GM12872 (cell line): ENCODE measurements around the gene DLL1.

ENCODE experiments used
- TF ChIP-seq, protein P1 (sequence below): IDR thresholded peaks from 3 replicates; pipeline ENCODE4 v1.5.1; 2011; ENCODE audit warnings: low read depth, mild to moderate bottlenecking, low read length, moderate library complexity; ENCODE audit not compliant: insufficient read depth

Gene DLL1

DNA sequence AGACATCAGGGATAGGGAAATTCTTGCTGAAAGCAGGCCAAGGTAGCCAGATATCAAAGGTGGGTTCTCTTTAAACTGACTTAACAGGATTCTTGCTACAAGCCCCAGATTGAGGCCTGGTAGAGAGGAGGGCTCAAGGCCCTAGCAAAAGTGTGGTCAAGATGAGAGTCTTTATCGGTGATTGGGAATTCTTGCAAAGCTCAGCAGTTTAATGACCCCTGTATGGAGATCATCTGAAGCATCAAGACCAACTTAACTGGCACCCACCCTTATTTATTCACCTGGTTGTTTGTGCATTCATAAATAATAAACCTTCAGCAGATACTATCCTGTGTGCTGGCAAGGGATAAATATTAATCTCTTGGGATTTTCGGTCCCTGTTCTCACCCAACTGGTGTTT lies 22.0 kb upstream of the DLL1 start:
- TF ChIP-seq, protein P1, sequence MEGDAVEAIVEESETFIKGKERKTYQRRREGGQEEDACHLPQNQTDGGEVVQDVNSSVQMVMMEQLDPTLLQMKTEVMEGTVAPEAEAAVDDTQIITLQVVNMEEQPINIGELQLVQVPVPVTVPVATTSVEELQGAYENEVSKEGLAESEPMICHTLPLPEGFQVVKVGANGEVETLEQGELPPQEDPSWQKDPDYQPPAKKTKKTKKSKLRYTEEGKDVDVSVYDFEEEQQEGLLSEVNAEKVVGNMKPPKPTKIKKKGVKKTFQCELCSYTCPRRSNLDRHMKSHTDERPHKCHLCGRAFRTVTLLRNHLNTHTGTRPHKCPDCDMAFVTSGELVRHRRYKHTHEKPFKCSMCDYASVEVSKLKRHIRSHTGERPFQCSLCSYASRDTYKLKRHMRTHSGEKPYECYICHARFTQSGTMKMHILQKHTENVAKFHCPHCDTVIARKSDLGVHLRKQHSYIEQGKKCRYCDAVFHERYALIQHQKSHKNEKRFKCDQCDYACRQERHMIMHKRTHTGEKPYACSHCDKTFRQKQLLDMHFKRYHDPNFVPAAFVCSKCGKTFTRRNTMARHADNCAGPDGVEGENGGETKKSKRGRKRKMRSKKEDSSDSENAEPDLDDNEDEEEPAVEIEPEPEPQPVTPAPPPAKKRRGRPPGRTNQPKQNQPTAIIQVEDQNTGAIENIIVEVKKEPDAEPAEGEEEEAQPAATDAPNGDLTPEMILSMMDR = no peak

- TF ChIP-seq, protein P1 = no peak
These were observed 20.8 kb upstream of the DLL1 start for GRCh38 chr6:170311696-170312095.

GRCh38 chr6:170308761-170309160 lies 17.9 kb upstream of the DLL1 start:
- TF ChIP-seq, protein P1 = no peak

- TF ChIP-seq, protein P1 = no peak
These were observed 16.2 kb upstream of the DLL1 start for GRCh38 chr6:170307080-170307545.

GRCh38 chr6:170306324-170307079 lies 15.6 kb upstream of the DLL1 start, which contains the start of gene FAM120B:
FAM120B (plus strand) TSS chr6:170306758; CDS start chr6:170317391, 10,633 bp downstream.
- TF ChIP-seq, protein P1 = no peak

GRCh38 chr6:170305805-170306323 lies 15.0 kb upstream of the DLL1 start:
- TF ChIP-seq, protein P1 = no peak

DNA sequence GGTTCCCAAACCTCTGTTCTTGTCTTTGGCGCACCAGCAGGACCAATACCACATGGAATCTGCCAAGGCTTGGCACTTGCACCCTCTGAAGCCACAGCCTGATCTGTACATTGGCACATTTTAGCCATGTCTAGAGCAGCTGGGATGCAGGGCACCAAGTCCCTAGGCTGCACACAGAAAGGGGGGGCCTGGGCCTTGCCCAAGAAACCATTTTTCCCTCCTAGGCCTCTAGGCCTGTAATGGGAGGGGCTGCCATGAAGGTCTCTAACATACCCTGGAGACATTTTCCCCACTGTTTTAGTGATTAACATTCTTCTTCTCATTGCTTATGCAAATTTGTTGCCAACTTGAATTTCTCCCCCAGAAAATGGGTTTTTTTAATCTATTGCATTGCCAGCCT lies 10.3 kb upstream of the DLL1 start:
- TF ChIP-seq, protein P1 = no peak
